Measurements from ENCODE around the gene MYL3. TPM values are rescaled to one million over a fixed set of nuclear protein-coding genes. Genes with fewer than 3 reads are reported as not detected.

Gene MYL3
- total and polyA plus RNA-seq, 9 donors, result 0.63 to 10.8 (median 4.2) TPM

GRCh38 chr3:46849045-46849631 lies 14.1 kb downstream of the MYL3 start:
- peaks cover 15% of the 10 kb centered on the region for H3K4me1 ChIP-seq (ENCODE audit: insufficient read depth)
- H3K27me3 ChIP-seq, result no peaks in the 10 kb centered on the region
- WGBS, 3 donors, result 45 to 55% (median 51%) methylated on average over 7 of the region's 7 CpGs
- H3K27ac ChIP-seq, result no peak overlapping the region
- H3K4me3 ChIP-seq, result no peak overlapping the region
- intact Hi-C loops (cut with DNase I), result loop anchor here in 2 of 4 donors (5.0 kb wide), 1 partner anchor 43 kb away; no protein-coding TSS in a partner anchor
- no peaks in the 10 kb centered on the region for H3K9me3 ChIP-seq
- no peak for TF ChIP-seq CTCF (IDR thresholded peaks at IDR 0.05)
- no peak for TF ChIP-seq POLR2A (IDR thresholded peaks at IDR 0.05)
- TF ChIP-seq EP300 (IDR thresholded peaks at IDR 0.05), result no peak
- DNase-seq, result no peak
- no peaks in the 10 kb centered on the region for H3K36me3 ChIP-seq

DNA sequence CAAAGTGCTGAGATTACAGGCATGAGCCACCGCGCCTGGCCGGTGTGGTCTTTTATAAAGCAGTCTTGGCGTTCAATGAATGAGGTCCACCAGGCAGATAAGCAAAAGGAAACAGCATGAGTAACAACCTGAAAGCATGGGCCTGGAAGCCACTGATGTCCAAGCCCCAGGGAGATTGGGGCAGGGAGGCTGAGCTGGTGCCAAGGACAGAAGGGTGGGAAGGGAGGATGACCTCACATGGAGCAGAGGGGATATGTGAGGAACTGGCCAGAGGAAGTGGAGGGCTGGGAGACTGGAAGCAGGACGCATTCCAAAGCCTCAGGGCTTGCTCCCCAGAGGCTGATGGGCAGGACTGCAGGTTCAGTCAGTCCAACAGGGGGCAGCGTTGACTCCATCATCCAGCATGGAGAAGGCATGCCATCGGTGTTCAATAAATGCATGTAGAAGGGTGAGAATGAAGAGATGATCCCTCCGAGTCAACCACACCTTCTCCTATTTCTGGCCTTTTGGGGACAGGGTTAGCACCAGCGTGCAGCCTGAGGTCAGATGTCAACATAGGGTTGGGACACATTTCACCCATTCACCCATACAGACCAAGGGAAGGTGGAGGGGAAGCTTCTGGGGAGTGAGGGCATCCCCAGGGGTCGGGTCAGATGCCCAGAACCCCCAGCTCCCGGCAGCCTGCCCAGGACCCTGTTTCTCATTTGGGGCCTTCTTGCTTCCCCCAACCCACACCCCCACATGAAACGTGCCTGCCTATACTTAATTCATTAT lies 14.8 kb downstream of the MYL3 start:
- H3K4me3 ChIP-seq, result no peak overlapping the region
- H3K4me1 ChIP-seq (ENCODE audit: insufficient read depth), result peaks cover 12% of the 10 kb centered on the region
- H3K36me3 ChIP-seq, result no peaks in the 10 kb centered on the region
- no peak overlapping the region for H3K27ac ChIP-seq
- DNase-seq, result peak; percentile 41 to 76 (median 62)
- no peak for TF ChIP-seq CTCF (IDR thresholded peaks at IDR 0.05)
- TF ChIP-seq POLR2A (IDR thresholded peaks at IDR 0.05), result no peak
- TF ChIP-seq EP300 (IDR thresholded peaks at IDR 0.05), result no peak
- intact Hi-C loops (cut with DNase I), result loop anchor here in 2 of 4 donors (5.0 kb wide), 1 partner anchor 44 kb away; no protein-coding TSS in a partner anchor
- no peaks in the 10 kb centered on the region for H3K9me3 ChIP-seq
- no peaks in the 10 kb centered on the region for H3K27me3 ChIP-seq
- 36 to 42% (median 40%) methylated on average over 12 of the region's 12 CpGs for whole genome bisulfite sequencing, 3 donors

DNA sequence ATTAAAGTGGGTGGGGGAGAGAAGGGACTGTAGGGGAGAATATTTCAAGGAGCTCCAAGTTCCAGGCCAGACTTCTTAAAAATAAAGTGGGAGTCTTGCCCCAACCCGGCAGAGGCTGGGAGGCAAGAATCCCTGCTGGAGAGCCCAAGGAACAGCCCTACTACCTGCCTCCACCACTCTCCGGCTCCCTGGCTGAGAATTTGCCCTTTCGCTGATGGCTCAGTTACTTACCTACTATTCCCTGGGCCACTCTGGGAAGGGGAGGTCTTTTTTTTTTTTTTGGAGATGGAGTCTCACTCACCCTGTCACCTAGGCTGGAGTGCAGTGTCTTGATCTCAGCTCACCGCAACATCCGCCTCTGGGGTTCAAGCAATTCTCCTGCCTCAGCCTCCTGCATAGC lies 15.5 kb downstream of the MYL3 start:
- 82 to 87% (median 83%) methylated on average over 5 of the region's 5 CpGs for WGBS, 3 donors
- Histone ChIP-seq H3K27ac (no peak overlapping the region), H3K36me3 (no peaks in the 10 kb centered on the region), H3K4me3 (no peak overlapping the region), H3K9me3 (no peaks in the 10 kb centered on the region), H3K4me1 (ENCODE audit: insufficient read depth) (peaks cover 12% of the 10 kb centered on the region), H3K27me3 (no peaks in the 10 kb centered on the region)
- no peak for DNase-seq
- TF ChIP-seq CTCF (IDR thresholded peaks at IDR 0.05), result no peak
- TF ChIP-seq EP300 (IDR thresholded peaks at IDR 0.05), result no peak
- TF ChIP-seq POLR2A (IDR thresholded peaks at IDR 0.05), result no peak
- intact Hi-C loops (cut with DNase I), result loop anchor here in 2 of 4 donors (5.0 kb wide), 1 partner anchor 45 kb away; no protein-coding TSS in a partner anchor

- H3K36me3 ChIP-seq, result no peaks in the 10 kb centered on the region
- peak overlapping the region; percentile 52 for H3K4me3 ChIP-seq
- no peak overlapping the region for H3K27ac ChIP-seq
- intact Hi-C loops (cut with DNase I), result loop anchor here in 2 of 4 donors (5.0 kb wide), 1 partner anchor 45 kb away; no protein-coding TSS in a partner anchor
- H3K27me3 ChIP-seq, result no peaks in the 10 kb centered on the region
- no peaks in the 10 kb centered on the region for H3K9me3 ChIP-seq
- TF ChIP-seq EP300 (IDR thresholded peaks at IDR 0.05) (no peak), CTCF (IDR thresholded peaks at IDR 0.05) (no peak), POLR2A (IDR thresholded peaks at IDR 0.05) (no peak)
- WGBS, 3 donors, result 86 to 88% (median 87%) methylated on average over 8 to 9 of the region's 9 CpGs
- DNase-seq, result peak in 3 of 5 donors; percentile 27 to 41 (median 36)
- H3K4me1 ChIP-seq (ENCODE audit: insufficient read depth), result peaks cover 12% of the 10 kb centered on the region
Measured at GRCh38 chr3:46846624-46847542, 16.4 kb downstream of the MYL3 start.
